ENCODE measurements around the gene CD99L2. TPM values are rescaled to one million over a fixed set of nuclear protein-coding genes. Genes with fewer than 3 reads are reported as not detected.

Gene CD99L2, protein sequence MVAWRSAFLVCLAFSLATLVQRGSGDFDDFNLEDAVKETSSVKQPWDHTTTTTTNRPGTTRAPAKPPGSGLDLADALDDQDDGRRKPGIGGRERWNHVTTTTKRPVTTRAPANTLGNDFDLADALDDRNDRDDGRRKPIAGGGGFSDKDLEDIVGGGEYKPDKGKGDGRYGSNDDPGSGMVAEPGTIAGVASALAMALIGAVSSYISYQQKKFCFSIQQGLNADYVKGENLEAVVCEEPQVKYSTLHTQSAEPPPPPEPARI
- 24.7 TPM for polyA plus RNA-seq (2012; ENCODE audit: insufficient read length, low read depth)

DNA sequence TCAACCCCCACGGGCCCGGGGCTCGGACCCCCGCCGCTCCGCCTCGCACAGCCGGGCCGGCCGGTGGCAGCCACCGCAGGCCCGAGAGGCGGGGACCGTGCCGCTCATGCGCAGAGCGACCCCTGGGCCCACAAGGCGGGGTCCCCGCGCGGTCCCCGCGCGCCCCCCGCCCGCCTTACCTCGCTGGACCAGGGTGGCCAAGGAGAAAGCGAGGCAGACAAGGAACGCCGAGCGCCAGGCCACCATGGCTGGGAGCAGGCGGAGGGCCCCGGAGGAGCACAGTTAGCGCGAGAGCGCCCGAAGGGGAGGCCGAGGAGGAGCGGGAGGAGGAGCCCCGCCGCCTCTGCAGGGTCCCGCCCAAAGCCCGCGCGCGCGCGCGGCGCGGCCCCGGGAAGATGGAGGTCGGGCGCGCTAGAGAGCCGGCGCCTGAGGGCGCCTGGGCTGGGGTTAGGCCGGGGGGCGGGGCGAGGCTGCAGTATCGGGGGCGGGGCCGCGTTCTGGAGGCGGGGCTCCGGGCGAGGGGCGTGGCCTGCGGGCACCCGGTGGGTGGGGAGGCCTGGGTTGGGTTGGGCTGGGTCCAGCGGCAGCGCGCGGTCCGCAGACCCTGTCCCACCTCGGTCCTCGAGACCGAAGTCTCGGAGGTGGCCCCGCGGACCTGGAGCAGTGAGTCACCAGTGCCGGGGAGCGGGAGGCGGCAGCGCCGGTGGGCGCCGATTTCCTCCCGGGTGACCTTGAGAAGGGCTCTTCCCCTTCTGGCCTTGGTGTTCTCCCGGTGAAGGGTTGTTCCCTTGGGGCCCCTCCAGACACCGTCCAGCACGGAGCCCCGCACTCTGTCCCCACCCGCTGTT lies at the start of gene CD99L2:
Gene CD99L2 (minus strand): TSS at position 326 of the 848 bp plus-strand sequence. CDS start 80 bp downstream, at position 246.
- peak; percentile 70 for TF ChIP-seq POLR2AphosphoS5 (IDR thresholded peaks at IDR 0.05; ENCODE audit: low read depth, low read length)
- TF ChIP-seq, protein P1, sequence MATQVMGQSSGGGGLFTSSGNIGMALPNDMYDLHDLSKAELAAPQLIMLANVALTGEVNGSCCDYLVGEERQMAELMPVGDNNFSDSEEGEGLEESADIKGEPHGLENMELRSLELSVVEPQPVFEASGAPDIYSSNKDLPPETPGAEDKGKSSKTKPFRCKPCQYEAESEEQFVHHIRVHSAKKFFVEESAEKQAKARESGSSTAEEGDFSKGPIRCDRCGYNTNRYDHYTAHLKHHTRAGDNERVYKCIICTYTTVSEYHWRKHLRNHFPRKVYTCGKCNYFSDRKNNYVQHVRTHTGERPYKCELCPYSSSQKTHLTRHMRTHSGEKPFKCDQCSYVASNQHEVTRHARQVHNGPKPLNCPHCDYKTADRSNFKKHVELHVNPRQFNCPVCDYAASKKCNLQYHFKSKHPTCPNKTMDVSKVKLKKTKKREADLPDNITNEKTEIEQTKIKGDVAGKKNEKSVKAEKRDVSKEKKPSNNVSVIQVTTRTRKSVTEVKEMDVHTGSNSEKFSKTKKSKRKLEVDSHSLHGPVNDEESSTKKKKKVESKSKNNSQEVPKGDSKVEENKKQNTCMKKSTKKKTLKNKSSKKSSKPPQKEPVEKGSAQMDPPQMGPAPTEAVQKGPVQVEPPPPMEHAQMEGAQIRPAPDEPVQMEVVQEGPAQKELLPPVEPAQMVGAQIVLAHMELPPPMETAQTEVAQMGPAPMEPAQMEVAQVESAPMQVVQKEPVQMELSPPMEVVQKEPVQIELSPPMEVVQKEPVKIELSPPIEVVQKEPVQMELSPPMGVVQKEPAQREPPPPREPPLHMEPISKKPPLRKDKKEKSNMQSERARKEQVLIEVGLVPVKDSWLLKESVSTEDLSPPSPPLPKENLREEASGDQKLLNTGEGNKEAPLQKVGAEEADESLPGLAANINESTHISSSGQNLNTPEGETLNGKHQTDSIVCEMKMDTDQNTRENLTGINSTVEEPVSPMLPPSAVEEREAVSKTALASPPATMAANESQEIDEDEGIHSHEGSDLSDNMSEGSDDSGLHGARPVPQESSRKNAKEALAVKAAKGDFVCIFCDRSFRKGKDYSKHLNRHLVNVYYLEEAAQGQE (IDR thresholded peaks at IDR 0.05; ENCODE audit: insufficient read depth in 1 of 2, low read depth in 2 of 2, low read length in 2 of 2) = no peak

DNA sequence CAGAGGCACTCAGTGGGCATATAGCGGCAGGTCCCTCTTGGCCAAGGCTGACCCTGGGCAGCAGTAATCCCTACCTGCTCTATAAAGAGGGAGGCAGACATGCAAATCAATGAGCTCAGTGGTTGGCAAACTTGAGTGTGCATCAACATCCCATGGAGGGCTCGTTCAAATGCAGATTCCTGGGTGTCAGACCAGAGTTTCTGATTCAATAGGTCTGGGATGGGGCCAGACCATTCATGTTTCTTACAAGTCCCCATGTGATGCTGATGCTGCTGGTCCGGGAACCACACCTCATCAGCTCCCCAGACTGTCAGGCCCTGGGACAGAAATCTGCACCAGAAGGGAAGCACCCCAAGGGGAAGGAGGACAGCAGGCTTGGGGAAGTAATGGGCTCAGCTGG lies 45.8 kb upstream of the CD99L2 start:
- TF ChIP-seq SIN3A (IDR thresholded peaks at IDR 0.05; ENCODE audit: borderline replicate concordance, insufficient read depth, low read length) = no peak
- TF ChIP-seq, protein P1 (IDR thresholded peaks at IDR 0.05; ENCODE audit: insufficient read depth in 1 of 2, low read depth in 2 of 2, low read length in 2 of 2) = no peak
- TF ChIP-seq TAF1 (IDR thresholded peaks at IDR 0.05; ENCODE audit: borderline replicate concordance, insufficient read depth, low read length) = no peak
- TF ChIP-seq FOXP2 (optimal IDR thresholded peaks at IDR 0.05; ENCODE audit: borderline replicate concordance, extremely low read depth, extremely low read length, insufficient read depth) = no peak
- TF ChIP-seq POLR2AphosphoS5 (IDR thresholded peaks at IDR 0.05; ENCODE audit: low read depth, low read length) = no peak

DNA sequence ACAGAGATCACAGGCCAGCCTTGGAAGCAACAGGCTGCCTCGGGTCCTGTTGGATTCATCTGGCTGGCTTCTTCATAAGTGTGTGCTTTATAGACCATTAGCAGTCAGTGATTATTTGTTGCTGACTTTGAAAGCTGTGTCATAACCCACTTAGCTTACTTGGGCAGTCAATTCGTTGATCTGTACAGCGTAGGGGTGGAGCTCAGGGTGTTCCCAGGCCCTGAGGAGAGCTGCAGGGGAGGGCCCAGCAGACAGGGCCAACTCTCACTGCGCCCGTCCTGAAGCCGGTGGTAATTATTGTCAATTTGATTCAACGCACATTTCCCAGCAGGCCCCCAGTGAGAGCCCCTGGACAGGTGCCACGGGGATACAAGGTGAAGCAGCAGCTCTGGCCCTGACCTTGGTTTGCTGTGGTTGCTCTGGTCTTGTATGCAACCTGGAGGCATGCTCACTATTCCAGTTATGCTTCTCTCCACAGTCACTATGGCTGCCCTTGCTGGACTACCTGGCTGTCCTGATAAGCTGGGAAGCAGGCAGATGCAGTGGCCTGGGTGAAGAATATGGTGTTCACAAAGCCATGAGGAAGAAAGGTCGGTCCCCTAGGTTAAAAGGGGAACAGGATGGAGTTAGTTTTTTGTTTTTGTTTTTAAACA lies 44.6 kb upstream of the CD99L2 start:
- TF ChIP-seq TAF1 (IDR thresholded peaks at IDR 0.05; ENCODE audit: borderline replicate concordance, insufficient read depth, low read length) = no peak
- TF ChIP-seq SIN3A (IDR thresholded peaks at IDR 0.05; ENCODE audit: borderline replicate concordance, insufficient read depth, low read length) = no peak
- TF ChIP-seq, protein P1 (IDR thresholded peaks at IDR 0.05; ENCODE audit: insufficient read depth in 1 of 2, low read depth in 2 of 2, low read length in 2 of 2) = no peak
- no peak for TF ChIP-seq POLR2AphosphoS5 (IDR thresholded peaks at IDR 0.05; ENCODE audit: low read depth, low read length)
- no peak for TF ChIP-seq FOXP2 (optimal IDR thresholded peaks at IDR 0.05; ENCODE audit: borderline replicate concordance, extremely low read depth, extremely low read length, insufficient read depth)

DNA sequence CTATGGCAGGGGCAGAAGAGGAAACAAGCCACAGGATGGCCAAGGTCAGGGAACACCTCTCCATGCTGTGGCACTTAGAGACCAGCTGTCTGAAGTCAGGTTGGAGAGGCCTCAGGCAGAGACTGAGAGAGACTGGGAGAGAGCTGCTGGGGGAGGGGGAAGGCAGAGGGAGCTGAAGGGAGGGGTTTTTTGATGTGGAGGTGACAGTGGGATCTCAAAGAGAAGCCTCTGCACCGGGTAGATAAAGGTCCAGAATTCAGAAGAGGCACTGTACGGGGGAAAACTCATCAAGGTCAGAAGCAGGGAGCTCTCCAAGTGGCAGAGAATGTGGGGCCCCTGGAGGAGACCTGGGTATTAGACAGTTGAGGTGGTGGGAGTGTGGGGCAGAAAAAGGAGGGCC lies 43.1 kb upstream of the CD99L2 start:
- TF ChIP-seq TAF1 (IDR thresholded peaks at IDR 0.05; ENCODE audit: borderline replicate concordance, insufficient read depth, low read length) (no peak), SIN3A (IDR thresholded peaks at IDR 0.05; ENCODE audit: borderline replicate concordance, insufficient read depth, low read length) (no peak), FOXP2 (optimal IDR thresholded peaks at IDR 0.05; ENCODE audit: borderline replicate concordance, extremely low read depth, extremely low read length, insufficient read depth) (no peak), POLR2AphosphoS5 (IDR thresholded peaks at IDR 0.05; ENCODE audit: low read depth, low read length) (no peak)
- TF ChIP-seq, protein P1 (IDR thresholded peaks at IDR 0.05; ENCODE audit: insufficient read depth in 1 of 2, low read depth in 2 of 2, low read length in 2 of 2) = no peak
